OCI-LY1 (cell line): Measurements from ENCODE around the gene AATK.

Experiments
- H2AFZ ChIP-seq: fragments of 200-600 bp; sonication (generic), shearing (Covaris generic); 2 replicates; pipeline ENCODE4 v1.6.0; 2014; ENCODE audit warnings: antibody characterized with exemption, mild to moderate bottlenecking, low read length
- H3F3A ChIP-seq: fragments of 200-600 bp; sonication (generic), shearing (Covaris generic); 2 replicates; pipeline ENCODE4 v1.6.0; 2014; ENCODE audit warnings: mild to moderate bottlenecking, antibody characterized with exemption, low read length, moderate library complexity; ENCODE audit not compliant: insufficient read depth
- H3K27ac ChIP-seq: fragments of 200-600 bp; sonication (generic); 2 replicates; pipeline ENCODE4 v1.5.1; 2014; ENCODE audit warnings: low read length, mixed run types, mild to moderate bottlenecking, low read depth; ENCODE audit not compliant: poor library complexity, severe bottlenecking
- H3K27me3 ChIP-seq: fragments of 200-600 bp; sonication (generic); 2 replicates; pipeline ENCODE4 v1.6.0; 2014; ENCODE audit warnings: antibody characterized with exemption, mild to moderate bottlenecking, low read length, moderate library complexity; ENCODE audit not compliant: insufficient read depth
- H3K36me3 ChIP-seq: fragments of 200-600 bp; sonication (generic); 2 replicates; pipeline ENCODE4 v1.6.1; 2014; ENCODE audit warnings: mild to moderate bottlenecking, antibody characterized with exemption, low read length, moderate library complexity, mixed read lengths; ENCODE audit not compliant: insufficient read depth
- H3K4me1 ChIP-seq: fragments of 200-600 bp; sonication (generic); 2 replicates; pipeline ENCODE4 v1.5.1; 2014; ENCODE audit warnings: mild to moderate bottlenecking, low read length, moderate library complexity; ENCODE audit not compliant: insufficient read depth, severe bottlenecking
- H3K4me2 ChIP-seq: fragments of 200-600 bp; sonication (generic), shearing (Covaris generic); 2 replicates; pipeline ENCODE4 v1.6.1; 2014; ENCODE audit warnings: low read length
- H3K4me3 ChIP-seq: fragments of 200-600 bp; sonication (generic); 2 replicates; pipeline ENCODE4 v1.5.1; 2014; ENCODE audit warnings: low read length, low read depth, mild to moderate bottlenecking, mixed read lengths; ENCODE audit not compliant: poor library complexity, severe bottlenecking
- H3K79me2 ChIP-seq: fragments of 200-600 bp; shearing (Covaris generic); 2 replicates; pipeline ENCODE4 v1.6.1; 2016; ENCODE audit warnings: mixed run types, low read length, mixed read lengths; ENCODE audit not compliant: insufficient read depth
- H3K9ac ChIP-seq: fragments of 200-600 bp; sonication (generic), shearing (Covaris generic); 2 replicates; pipeline ENCODE4 v1.6.1; 2014; ENCODE audit warnings: mild to moderate bottlenecking, low read length, mixed read lengths
- H3K9me2 ChIP-seq: fragments of 200-600 bp; sonication (generic), shearing (Covaris generic); 2 replicates; pipeline ENCODE4 v1.6.1; 2014; ENCODE audit warnings: low read depth, mild to moderate bottlenecking, low read length, mixed read lengths
- H3K9me3 ChIP-seq: fragments of 200-600 bp; shearing (Covaris generic); 2 replicates; pipeline ENCODE4 v1.6.1; 2014; ENCODE audit warnings: low read length, mixed read lengths
- H4K20me1 ChIP-seq: fragments of 200-600 bp; sonication (generic), shearing (Covaris generic); 2 replicates; pipeline ENCODE4 v1.6.0; 2016; ENCODE audit warnings: mild to moderate bottlenecking, low read length; ENCODE audit not compliant: insufficient read depth
- CTCF ChIP-seq: fragments of 200-600 bp; sonication (generic), shearing (Covaris generic); IDR thresholded peaks from 2 replicates; pipeline ENCODE4 v1.5.1; 2017; ENCODE audit warnings: mild to moderate bottlenecking, antibody characterized with exemption, low read length, moderate library complexity, mixed read lengths
- EZH2 ChIP-seq: fragments of 200-600 bp; sonication (generic), shearing (Covaris generic); IDR thresholded peaks from 2 replicates; pipeline ENCODE4 v1.8.0; 2017; ENCODE audit warnings: borderline replicate concordance, mixed run types, mild to moderate bottlenecking, antibody characterized with exemption, low read length, moderate library complexity, mixed read lengths

AATK gene

GRCh38 chr17:81173762-81174155 lies 7.7 kb upstream of the AATK start:
- H3K4me3 ChIP-seq = no peak overlapping the region
- no peaks in the 10 kb centered on the region for H4K20me1 ChIP-seq
- no peak for TF ChIP-seq EZH2
- TF ChIP-seq CTCF = no peak
- no peak overlapping the region for H3K9ac ChIP-seq
- no peaks in the 10 kb centered on the region; the same call in 1 of the 2 replicates for H3K36me3 ChIP-seq
- no peaks in the 10 kb centered on the region for H3K4me1 ChIP-seq
- no peak overlapping the region for H3K4me2 ChIP-seq
- no peaks in the 10 kb centered on the region for H3F3A ChIP-seq
- no peak overlapping the region for H3K27ac ChIP-seq
- peaks cover 10% of the 10 kb centered on the region for H3K9me3 ChIP-seq
- peaks cover 14% of the 10 kb centered on the region; the same call in 1 of the 2 replicates for H3K27me3 ChIP-seq
- H3K79me2 ChIP-seq = no peaks in the 10 kb centered on the region
- H2AFZ ChIP-seq = no peak overlapping the region
- H3K9me2 ChIP-seq = no peaks in the 10 kb centered on the region

- H3K9me2 ChIP-seq = no peaks in the 10 kb centered on the region
- no peaks in the 10 kb centered on the region for H3K79me2 ChIP-seq
- no peaks in the 10 kb centered on the region; the same call in 1 of the 2 replicates for H3K36me3 ChIP-seq
- no peak overlapping the region for H3K27ac ChIP-seq
- peaks cover 10% of the 10 kb centered on the region for H3K9me3 ChIP-seq
- H3K4me1 ChIP-seq = no peaks in the 10 kb centered on the region
- no peak overlapping the region for H3K4me2 ChIP-seq
- peaks cover 11% of the 10 kb centered on the region; the same call in 1 of the 2 replicates for H3K27me3 ChIP-seq
- H3K4me3 ChIP-seq = no peak overlapping the region
- no peak overlapping the region for H2AFZ ChIP-seq
- no peaks in the 10 kb centered on the region for H4K20me1 ChIP-seq
- H3F3A ChIP-seq = no peaks in the 10 kb centered on the region
- no peak overlapping the region for H3K9ac ChIP-seq
- TF ChIP-seq CTCF (no peak), EZH2 (no peak)
Measured at GRCh38 chr17:81173052-81173761, 7.2 kb upstream of the AATK start.

- H3K9me2 ChIP-seq = no peaks in the 10 kb centered on the region
- H3K9ac ChIP-seq = no peak overlapping the region
- no peaks in the 10 kb centered on the region for H3F3A ChIP-seq
- H3K4me1 ChIP-seq = no peaks in the 10 kb centered on the region
- peaks cover 10% of the 10 kb centered on the region for H3K9me3 ChIP-seq
- H3K27me3 ChIP-seq = peaks cover 9% of the 10 kb centered on the region; the same call in 1 of the 2 replicates
- no peak overlapping the region for H2AFZ ChIP-seq
- no peaks in the 10 kb centered on the region for H4K20me1 ChIP-seq
- H3K4me2 ChIP-seq = no peak overlapping the region
- no peak overlapping the region for H3K4me3 ChIP-seq
- TF ChIP-seq CTCF (no peak), EZH2 (no peak)
- no peak overlapping the region for H3K27ac ChIP-seq
- no peaks in the 10 kb centered on the region for H3K79me2 ChIP-seq
- no peaks in the 10 kb centered on the region; the same call in 1 of the 2 replicates for H3K36me3 ChIP-seq
Measured at GRCh38 chr17:81171941-81172340, 5.9 kb upstream of the AATK start.
